GM18858 (cell line): ENCODE data around the gene TMEM26.
A peak's percentile ranks its signal among the peaks of the same experiment; 100 is the strongest.
"Not testable (repeated sequence)": the region's sequence is repeated elsewhere in the genome, so short reads cannot be mapped to it uniquely, and the experiment has no call there.

Experiments
- ATAC-seq: cut with Tn5 transposase; IDR thresholded peaks from one replicate; pipeline ENCODE4 v1.9.1; 2021; ENCODE audit not compliant: unreplicated experiment

Gene TMEM26

DNA sequence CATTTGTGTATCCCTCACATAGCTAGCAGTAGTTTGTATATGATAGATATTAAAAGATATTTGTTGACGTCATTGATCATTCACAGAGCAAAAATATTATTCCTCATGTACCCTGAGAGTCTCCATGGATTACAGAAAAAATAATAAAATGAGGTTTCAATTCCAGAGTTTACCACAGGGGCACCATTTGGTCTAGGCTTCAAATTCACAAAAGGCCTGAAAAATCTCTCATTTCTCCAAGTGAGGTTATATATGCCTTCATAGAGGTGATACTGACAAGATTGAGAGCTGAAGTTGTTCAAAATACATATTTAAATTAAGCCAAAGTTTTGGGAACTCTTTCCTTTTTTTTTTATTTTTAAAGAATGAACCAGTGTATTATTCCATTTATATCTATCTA lies 52.7 kb downstream of the TMEM26 start:
- ATAC-seq = no peak

DNA sequence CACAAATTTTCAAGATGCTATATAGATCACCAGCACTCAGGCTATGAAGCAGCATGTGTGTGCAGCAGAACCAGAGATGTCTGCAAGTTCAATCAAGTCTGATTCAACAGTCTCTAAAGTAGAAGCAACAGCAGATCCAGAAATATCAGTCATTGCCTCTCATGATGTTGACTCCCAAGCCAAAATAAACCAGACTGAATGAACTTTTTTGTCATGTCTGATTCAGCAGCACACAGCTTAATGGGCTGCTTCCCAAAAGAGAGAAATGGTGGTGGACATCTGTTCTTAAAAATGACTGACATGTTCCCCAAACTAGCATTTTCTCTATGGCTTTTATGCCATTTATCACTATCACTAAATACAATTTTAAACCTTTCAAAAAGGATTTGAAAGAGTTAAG lies 53.8 kb downstream of the TMEM26 start:
- no peak for ATAC-seq

DNA sequence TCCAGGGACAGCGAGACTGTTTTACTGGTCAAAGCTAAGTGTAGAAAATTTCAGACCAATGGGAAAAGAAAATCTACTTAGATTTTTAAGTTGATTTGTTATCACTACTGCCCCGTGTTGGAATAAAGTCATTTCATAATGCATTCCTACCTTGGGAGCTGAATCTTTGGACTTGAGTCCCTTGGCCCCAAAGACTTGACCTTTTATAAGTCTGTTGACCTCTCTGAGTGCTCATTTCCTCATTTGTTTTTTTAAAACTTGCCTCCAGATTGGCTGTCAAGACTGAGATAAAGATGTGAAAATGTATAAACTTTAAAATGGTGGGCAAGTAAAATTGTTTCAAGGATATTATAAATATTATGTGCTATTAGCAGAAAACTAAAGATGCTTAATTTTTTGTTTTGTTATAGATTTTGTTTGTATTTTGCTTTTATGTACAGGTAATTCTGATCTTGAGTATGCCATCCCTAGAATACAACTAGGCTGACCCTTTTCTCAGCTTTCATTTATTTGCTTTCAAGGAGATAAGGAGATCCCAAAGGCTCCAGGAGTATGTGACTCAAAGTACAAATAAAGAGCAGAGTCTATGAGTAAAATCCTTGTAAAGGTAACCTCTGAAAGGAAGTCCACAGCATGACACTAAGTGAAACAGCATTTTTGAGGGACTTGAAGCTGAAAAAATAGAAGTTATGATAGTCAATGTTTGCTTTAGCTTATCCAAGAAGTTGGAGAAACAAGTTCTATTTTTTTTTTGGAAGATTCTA lies 54.6 kb downstream of the TMEM26 start:
- no peak for ATAC-seq

DNA sequence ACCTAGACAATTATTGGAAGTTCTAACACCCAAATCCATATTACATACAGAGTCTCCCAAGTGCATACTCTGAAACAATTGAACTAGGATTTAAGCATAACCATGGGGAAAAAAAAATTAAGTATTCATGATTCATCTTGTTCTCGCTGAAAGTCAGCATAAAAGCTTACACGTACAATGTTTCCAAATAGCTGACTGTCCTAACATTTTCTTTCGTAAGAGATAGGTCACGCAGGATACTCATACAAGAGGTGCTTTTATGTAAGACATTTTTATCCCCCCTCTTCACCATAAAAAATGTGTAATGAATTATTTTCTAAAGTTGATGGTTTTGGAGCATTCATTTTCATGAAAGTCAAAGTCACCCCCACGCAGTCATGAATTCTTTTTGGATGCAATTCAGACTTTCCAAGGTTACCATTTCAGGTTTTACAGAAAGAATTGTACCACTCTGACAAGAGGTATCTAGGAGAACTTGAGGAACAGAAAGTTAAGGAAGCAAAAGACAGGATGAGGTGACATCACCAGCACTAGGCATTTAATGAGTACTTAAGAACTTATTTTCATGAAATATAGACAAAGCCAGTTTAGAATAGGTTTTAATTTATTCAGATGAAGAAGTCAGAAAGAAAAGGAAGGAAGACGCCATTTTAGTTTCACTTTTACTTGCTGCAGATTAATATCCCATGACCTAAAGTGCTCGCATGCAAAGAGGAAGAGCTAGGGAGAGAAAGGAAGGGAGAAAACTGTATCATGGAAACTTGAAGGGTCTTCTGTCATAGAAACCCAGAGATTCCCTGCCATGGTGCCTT lies 55.8 kb downstream of the TMEM26 start:
- peak; percentile 79 for ATAC-seq

DNA sequence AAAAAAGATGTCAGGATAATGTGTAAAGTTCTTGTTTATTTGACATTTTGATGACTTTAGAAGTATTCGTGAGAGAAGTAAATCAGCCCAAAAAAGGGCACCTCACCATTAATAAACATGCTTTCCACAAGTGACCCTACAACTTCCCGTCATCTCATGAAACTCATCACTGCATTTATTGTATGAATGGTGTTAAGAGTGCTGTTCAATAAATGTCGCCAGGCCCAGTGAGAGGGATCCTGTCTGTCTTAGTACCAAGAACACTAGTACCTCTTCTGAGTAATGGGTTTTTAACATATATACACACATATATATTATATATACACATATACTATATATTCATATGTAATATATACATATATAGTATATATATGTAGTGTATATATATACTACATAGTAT lies 61.9 kb downstream of the TMEM26 start:
- ATAC-seq = peak; percentile 29

DNA sequence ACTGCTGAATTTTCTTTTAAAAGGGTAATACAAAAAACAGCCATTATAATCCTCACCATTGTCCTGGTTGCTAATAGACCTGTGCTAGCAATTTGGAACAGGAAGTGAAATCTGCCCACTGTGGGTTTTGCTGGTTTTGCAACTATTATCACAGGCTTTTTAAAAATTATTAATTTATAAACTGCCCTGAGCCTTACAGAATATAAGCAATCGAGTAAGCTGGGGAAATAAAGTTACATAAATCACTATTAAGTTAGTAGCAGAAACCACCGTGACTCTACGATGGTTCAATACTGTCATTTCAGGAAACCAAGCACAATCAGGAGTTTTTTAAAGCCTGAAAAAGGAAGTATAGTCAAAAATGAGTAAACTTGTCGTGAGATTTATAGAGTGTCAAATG lies 62.3 kb downstream of the TMEM26 start:
- peak; percentile 70 for ATAC-seq

DNA sequence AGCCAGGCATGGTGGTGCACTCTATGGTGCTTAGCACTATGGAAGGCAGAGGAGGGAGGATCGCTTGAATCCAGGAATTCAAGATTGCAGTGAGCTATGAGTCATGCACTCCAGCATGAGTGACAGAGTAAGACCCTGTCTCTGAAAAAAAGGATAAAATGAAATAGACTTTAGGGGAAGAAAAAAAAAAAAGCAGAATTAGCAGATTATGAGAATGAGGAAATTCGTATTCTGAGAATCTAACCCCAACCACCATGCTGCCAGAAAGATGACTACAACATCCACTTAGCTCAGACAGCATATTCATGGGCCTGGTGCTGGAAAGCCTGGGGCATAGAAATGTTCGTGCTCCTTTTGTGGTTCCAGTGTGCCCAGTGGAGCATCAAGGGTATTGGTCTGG lies 63.3 kb downstream of the TMEM26 start:
- no peak for ATAC-seq

DNA sequence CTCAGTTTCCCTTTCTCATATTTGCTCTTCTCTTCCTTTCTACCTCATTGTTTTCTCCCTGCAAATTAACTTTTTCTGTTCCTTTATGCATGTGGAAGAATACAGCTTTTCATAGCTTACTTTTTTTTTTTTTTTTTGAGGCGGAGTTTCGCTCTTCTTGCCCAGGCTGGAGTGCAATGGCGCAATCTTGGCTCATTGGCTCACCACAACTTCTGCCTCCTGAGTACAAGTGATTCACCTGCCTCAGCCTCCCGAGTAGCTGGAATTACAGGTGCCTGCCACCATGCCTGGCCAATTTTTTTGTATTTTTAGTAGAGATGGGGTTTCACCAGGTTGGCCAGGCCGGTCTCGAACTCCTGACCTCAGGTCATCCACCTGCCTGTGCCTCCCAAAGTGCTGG lies 64.2 kb downstream of the TMEM26 start:
- not testable (repeated sequence) for ATAC-seq

DNA sequence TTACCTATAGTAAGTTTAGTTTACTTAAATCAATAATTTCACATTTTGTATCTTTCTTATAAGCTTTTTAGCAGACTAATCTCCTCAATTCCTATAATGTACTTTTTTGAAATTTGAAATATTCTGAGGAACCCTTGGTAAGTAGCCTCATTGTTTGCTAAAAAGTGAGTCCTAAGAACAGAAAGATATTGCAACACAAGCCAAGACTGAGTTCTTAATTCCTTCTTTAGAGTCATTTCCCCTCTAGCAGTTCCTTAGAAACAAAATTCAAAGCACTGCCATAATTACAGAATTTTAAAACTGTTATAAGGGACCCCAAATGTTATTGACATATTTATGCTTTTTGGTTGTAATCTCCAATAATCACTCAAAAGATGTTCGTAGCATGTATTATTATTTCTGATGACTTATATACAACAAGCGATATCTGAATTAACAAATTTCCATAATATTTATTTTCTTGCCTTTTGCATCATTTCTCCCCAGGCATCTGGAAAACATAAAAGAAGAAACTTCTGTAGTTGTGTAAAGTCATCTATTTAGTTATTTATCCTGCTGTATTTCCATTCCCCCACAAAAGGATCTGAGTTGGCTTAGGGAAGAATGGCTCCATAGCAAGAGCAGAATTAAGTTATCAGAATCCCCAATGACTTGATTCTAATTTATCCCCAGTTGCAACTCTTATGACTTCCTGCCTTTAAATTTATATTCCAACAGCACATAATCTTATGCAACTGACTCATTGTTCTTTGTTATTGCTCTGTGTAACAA lies 67.8 kb downstream of the TMEM26 start:
- no peak for ATAC-seq

DNA sequence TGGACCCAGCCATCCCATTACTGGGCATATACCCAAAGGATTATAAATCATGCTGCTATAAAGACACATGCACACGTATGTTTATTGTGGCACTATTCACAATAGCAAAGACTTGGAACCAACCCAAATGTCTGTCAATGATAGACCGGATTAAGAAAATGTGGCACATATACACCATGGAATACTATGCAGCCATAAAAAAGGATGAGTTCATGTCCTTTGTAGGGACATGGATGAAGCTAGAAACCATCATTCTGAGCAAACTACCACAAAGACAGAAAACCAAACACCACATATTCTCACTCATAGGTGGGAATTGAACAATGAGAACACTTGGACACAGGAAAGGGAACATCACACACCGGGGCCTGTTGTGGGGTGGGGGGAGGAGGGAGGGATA lies 72.0 kb downstream of the TMEM26 start:
- ATAC-seq = not testable (repeated sequence)

DNA sequence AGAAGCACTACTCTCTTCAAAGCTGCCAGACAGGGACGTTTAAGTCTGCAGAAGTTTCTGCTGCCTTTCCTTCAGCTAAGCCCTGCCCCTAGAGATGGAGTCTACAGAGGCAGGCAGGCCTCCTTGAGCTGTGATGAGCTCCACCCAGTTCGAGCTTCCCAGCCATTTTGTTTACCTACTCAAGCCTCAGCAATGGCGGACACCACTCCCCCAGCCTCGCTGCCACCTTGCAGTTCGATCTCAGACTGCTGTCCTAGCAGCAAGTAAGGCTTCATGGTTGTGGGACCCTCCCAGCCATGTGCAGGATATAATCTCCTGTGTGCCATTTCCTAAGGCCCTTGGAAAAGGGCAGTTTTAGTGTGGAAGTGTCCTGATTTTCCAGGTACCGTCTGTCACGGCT lies 74.3 kb downstream of the TMEM26 start:
- no peak for ATAC-seq

DNA sequence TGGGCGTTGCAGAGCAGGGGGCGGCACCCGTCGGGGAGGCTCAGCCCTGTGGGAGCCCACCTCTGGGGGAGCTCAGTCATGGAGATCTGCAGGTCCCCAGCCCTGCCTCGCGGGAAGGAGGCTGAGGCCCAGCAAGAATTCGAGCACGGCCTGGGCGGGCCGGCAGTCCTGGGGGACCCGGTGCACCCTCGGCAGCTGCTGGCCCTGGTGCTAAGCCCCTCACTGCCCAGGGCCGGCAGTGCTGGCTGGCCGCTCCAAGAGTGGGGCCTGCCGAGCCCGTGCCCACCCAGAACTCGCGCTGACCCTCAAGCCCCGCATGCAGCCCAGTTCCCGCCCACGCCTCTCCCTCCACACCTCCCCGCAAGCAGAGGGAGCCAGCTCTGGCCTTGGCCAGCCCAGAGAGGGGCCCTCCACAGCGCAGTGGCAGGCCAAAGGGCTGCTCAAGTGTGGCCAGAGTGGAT lies 76.2 kb downstream of the TMEM26 start:
- ATAC-seq = no peak

DNA sequence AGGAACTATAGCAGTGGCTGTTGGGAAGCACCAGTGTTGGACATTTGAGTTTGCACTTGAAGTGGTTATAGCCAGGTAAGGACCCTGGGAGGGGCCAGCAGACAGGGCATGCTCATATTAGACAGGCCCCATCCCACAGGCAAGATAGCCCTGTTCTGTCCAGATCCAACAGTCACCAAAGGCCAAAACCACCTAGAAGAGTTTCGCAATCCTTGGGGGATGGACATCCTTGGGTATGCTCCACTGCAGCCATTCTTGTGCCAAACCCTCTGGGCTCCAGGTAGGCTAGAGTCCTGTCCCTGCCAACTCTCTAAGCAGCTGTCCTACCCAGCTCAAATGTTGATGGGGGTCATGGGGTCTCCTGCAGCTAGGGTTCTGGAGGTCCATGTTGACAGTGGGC lies 76.8 kb downstream of the TMEM26 start:
- ATAC-seq = no peak

DNA sequence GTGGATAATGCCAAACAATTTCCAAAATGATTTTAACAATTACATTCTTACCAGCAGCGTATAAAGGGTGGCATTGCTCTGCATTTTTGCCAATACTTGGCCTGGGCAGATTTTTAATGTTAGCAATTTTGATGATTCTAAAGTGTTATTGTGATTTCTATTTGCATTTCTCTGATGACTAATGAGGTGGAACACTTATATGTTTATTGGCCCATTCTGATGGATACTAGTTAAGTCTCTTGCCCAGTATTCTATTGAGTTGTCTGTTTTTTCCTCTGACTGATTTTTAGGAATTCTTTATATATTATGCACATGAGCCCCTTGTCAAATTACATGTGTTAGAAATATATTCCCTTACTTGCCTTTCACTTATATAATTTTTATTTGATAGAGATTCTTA lies 86.8 kb downstream of the TMEM26 start:
- ATAC-seq = no peak

DNA sequence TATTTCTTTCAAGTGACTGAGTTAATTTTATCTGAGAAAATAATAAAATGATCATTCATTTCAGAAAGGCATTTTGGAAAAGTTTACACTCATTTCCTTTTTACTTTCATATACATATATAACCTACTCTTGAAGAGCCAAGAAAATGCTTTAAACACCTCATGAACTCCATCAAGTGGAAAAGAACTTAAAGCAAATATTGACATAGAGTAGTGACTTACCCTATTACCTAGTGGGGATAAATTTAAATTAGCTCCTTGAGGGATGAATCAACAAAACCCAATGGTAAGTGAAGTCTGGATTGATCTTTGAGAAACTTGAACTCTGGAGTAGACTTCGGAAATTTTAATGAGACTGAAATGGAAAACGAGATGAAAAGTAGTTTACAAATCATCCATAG lies 88.6 kb downstream of the TMEM26 start:
- ATAC-seq = no peak

DNA sequence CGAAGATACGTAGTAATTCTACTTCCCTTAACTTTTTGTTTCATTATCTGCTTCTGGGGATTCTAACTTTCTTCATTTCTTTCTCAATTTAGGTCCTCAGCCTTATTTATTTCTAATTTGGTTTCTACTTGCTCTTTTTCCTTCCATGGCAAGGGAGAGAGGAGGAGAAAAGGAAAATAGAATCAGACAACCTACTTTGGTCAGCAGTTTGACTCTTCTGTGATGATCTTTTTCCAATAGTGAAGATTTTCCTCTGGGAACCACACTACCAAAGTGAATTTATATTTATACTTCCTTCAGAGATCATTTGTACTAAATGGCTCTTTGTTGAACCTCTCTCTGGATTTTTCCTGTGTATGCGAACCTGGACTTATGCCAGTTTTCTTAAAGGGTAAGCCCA lies 90.2 kb downstream of the TMEM26 start:
- ATAC-seq = no peak

DNA sequence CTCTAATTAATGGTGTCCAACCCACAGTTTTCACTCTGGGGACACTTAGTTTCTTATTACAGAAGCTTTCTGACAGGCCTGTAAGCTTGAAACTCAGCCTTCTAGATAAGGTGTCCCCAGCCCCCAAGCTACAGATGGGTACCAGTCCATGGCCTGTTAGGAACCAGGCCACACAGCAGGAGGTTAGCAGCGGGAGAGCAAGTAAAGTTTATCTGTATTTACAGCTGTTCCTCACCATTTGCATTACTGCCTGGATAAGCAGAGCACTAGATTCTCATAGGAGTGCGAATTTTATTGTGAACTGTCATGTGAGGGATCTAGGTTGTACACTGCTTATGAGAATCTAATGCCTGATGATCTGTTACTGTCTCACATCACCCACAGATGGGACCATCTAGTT lies 93.7 kb downstream of the TMEM26 start:
- no peak for ATAC-seq

DNA sequence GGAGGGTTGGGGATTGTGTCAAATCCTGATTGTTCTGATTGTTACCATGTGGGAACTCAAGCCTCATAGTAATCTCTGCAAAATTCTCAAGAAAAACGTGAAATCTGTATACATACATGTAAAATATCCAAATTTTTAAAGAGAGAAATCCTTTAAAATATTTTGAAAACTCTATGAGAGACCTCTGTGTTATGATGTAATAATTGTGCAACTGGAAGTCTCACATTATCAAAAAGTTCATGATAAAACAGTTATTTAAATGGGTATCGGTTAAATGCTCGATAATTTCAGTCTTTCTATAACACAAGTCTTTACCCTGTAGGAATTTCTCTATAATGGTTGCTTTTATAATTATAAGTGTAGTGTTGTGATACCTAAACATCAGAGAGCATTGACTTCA lies 95.5 kb downstream of the TMEM26 start:
- no peak for ATAC-seq
